ENCODE measurements around the gene RPS26. TPM values are rescaled to one million over a fixed set of nuclear protein-coding genes. Genes with fewer than 3 reads are reported as not detected.

The RPS26 gene
- total and polyA plus RNA-seq, 9 of the 15 experiments (the other 6 are each of a cell fraction or from before 2014, with no cell fraction given): 70.2 to 1,589 (median 852) TPM

DNA sequence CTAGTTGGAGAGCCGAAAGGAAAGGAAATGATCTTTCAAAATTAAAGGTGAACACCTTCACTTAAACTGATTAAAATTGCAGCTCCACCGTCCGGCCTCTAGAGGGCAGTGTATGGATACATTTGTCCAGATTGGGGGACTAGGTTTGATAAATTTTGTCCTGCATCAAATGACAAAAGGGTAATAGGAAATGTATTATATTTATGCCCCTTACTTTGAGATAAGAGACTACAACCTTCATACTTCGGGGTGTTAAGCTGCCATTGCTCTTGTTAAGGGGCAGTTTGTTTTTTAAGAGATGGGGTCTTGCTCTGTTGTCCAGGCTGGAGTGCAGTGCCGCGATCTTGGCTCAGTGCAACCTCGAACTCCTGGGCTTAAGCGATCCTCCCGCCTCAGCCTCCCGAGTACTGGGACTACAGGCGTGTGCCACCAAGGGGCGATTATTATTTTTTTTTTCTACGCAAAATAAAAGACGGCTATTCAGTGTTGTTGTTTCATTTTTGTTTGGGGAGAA lies 45.5 kb upstream of the RPS26 start (continued):
- TF ChIP-seq ZBTB7A (IDR thresholded peaks at IDR 0.05; ENCODE audit: borderline replicate concordance, control insufficient read depth, low read depth, low read length): 0 out of 2 replicates have a peak, but pooled peaks have one; percentile 26
- 0 out of 2 replicates have a peak, but pooled peaks have one; percentile 50 for TF ChIP-seq AFF4 (CRISPR knock-in tag; IDR thresholded peaks at IDR 0.05)
- no peak for TF ChIP-seq KAT2B (IDR thresholded peaks at IDR 0.05; ENCODE audit: low read depth, low read length)
- TF ChIP-seq NFE2 (IDR thresholded peaks at IDR 0.05; ENCODE audit: low read depth): no peak
- no peak for TF ChIP-seq ZC3H11A (IDR thresholded peaks at IDR 0.05; ENCODE audit: low read depth, low read length)
- TF ChIP-seq, protein P1, sequence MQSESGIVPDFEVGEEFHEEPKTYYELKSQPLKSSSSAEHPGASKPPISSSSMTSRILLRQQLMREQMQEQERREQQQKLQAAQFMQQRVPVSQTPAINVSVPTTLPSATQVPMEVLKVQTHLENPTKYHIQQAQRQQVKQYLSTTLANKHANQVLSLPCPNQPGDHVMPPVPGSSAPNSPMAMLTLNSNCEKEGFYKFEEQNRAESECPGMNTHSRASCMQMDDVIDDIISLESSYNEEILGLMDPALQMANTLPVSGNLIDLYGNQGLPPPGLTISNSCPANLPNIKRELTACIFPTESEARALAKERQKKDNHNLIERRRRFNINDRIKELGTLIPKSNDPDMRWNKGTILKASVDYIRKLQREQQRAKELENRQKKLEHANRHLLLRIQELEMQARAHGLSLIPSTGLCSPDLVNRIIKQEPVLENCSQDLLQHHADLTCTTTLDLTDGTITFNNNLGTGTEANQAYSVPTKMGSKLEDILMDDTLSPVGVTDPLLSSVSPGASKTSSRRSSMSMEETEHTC (IDR thresholded peaks at IDR 0.05): no peak
- TF ChIP-seq ZNF23 (CRISPR knock-in tag; IDR thresholded peaks at IDR 0.05): no peak
- TF ChIP-seq ZNF197 (CRISPR knock-in tag; IDR thresholded peaks at IDR 0.05; ENCODE audit: low read depth): 0 out of 2 replicates have a peak, but pooled peaks have one; percentile 46
- TF ChIP-seq ZNF586 (CRISPR knock-in tag; conservative IDR thresholded peaks at IDR 0.05): no peak
- no peak for TF ChIP-seq FOXO4 (CRISPR knock-in tag; IDR thresholded peaks at IDR 0.05)
- TF ChIP-seq HLTF (IDR thresholded peaks at IDR 0.05): peak; percentile 62; the same call in 1 of the 2 replicates
- no peak for TF ChIP-seq ZNF79 (CRISPR knock-in tag; IDR thresholded peaks at IDR 0.05; ENCODE audit: low read depth)
- no peak for TF ChIP-seq ZNF143 (CRISPR knock-in tag; IDR thresholded peaks at IDR 0.05)
- no peak for TF ChIP-seq RFX7 (CRISPR knock-in tag; IDR thresholded peaks at IDR 0.05)
- no peak for TF ChIP-seq ERF (CRISPR knock-in tag; IDR thresholded peaks at IDR 0.05)
- no peak for TF ChIP-seq NRF1 (conservative IDR thresholded peaks at IDR 0.05 in 1 of 2, IDR thresholded peaks at IDR 0.05 in 1 of 2)
- TF ChIP-seq, protein P2, sequence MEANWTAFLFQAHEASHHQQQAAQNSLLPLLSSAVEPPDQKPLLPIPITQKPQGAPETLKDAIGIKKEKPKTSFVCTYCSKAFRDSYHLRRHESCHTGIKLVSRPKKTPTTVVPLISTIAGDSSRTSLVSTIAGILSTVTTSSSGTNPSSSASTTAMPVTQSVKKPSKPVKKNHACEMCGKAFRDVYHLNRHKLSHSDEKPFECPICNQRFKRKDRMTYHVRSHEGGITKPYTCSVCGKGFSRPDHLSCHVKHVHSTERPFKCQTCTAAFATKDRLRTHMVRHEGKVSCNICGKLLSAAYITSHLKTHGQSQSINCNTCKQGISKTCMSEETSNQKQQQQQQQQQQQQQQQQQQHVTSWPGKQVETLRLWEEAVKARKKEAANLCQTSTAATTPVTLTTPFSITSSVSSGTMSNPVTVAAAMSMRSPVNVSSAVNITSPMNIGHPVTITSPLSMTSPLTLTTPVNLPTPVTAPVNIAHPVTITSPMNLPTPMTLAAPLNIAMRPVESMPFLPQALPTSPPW (CRISPR knock-in tag; IDR thresholded peaks at IDR 0.05): peak; percentile 36; the same call in 1 of the 2 replicates
- peak; percentile 48; the same call in 1 of the 2 replicates for TF ChIP-seq EP400 (IDR thresholded peaks at IDR 0.05)
- no peak for TF ChIP-seq CTBP1 (IDR thresholded peaks at IDR 0.05; ENCODE audit: borderline replicate concordance)
- TF ChIP-seq MYBL2 (IDR thresholded peaks at IDR 0.05; ENCODE audit: low read depth): no peak
- no peak for TF ChIP-seq MYBL2 (CRISPR knock-in tag; IDR thresholded peaks at IDR 0.05; ENCODE audit: borderline replicate concordance)
- TF ChIP-seq ZZZ3 (IDR thresholded peaks at IDR 0.05): no peak
